Retinal pigment epithelial cell (primary cell): ENCODE data around the gene OBSL1.

Source experiments
- DNase-seq: peaks from one replicate; pipeline ENCODE4 v3.0.0-alpha.2; 2010; ENCODE audit warnings: low read depth
- H3K4me3 ChIP-seq: 2 replicates; pipeline ENCODE4 v1.5.1; 2011; ENCODE audit warnings: mild to moderate bottlenecking, low read length, control low read depth, moderate library complexity
- TF ChIP-seq, protein P1 (sequence below): conservative IDR thresholded peaks from 2 replicates; pipeline ENCODE4 v1.5.1; 2011; ENCODE audit warnings: low read depth, low read length, control low read depth, inconsistent platforms

OBSL1 gene

GRCh38 chr2:219506153-219506801, 65.1 kb downstream of the OBSL1 start:
- no peak for DNase-seq
- TF ChIP-seq, protein P1, sequence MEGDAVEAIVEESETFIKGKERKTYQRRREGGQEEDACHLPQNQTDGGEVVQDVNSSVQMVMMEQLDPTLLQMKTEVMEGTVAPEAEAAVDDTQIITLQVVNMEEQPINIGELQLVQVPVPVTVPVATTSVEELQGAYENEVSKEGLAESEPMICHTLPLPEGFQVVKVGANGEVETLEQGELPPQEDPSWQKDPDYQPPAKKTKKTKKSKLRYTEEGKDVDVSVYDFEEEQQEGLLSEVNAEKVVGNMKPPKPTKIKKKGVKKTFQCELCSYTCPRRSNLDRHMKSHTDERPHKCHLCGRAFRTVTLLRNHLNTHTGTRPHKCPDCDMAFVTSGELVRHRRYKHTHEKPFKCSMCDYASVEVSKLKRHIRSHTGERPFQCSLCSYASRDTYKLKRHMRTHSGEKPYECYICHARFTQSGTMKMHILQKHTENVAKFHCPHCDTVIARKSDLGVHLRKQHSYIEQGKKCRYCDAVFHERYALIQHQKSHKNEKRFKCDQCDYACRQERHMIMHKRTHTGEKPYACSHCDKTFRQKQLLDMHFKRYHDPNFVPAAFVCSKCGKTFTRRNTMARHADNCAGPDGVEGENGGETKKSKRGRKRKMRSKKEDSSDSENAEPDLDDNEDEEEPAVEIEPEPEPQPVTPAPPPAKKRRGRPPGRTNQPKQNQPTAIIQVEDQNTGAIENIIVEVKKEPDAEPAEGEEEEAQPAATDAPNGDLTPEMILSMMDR, result no peak
- no peak overlapping the region for H3K4me3 ChIP-seq

DNA sequence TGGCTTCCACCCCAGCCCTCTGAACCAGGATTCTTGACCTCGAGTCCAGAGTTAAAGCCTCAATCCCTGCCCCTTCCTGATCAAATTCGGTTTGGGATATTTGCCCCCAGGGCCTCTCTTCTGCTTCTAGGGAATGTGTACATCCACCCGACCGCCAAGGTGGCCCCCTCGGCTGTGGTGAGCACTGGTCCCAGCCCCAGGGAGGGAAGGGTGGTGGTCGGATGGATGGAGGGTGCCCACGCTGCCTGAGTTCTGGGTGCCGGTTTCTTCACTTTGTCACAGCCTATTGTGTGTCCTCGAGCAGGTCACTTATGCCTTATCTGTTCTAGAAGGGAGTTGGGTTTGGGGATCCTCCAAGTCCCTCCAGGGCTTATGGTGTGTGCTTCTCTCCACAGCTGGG, 65.8 kb downstream of the OBSL1 start:
- H3K4me3 ChIP-seq, result no peak overlapping the region
- DNase-seq, result no peak
- TF ChIP-seq, protein P1, result no peak

DNA sequence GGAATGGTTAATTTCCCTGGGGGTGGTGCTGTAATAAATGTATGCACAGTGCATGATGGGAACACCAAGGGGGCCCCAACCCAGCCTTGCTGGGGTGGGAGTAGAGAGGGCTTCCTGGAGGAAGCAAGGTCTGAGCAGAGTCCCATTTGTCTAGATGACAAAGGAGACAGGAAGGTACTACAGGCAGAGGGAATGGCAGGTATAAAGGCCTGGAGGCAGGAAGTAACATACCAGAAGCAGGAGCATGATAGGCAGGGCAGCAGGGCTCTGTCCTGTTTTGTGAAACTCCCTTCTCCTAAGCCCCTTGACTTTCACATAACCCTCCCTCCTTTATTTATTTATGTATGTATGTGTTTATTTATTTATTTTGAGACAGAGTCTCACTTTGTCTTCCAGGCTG, 68.7 kb downstream of the OBSL1 start:
- no peak for DNase-seq
- H3K4me3 ChIP-seq, result no peak overlapping the region
- TF ChIP-seq, protein P1, result no peak

DNA sequence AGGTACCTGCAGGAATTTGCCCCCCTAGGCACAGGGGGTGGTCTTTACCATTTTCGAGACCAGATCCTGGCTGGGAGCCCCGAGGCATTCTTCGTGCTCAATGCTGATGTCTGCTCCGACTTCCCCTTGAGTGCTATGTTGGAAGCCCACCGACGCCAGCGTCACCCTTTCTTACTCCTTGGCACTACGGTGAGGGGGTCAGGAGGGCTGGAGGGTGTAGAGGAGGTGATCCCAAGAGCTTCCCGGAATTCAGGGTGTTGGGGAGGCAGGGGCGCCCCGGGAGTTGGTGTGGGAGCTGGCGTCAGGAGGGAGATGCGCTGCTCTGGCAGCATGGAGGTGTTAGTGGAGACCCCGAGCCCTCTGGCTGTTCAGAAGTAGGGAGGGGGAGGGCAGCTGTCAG, 69.5 kb downstream of the OBSL1 start:
- TF ChIP-seq, protein P1, result no peak

More for the DNA sequence above, 69.5 kb downstream of the OBSL1 start:
- H3K4me3 ChIP-seq, result no peak overlapping the region
- DNase-seq, result no peak
